ENCODE results near the gene CBX2. TPM values are rescaled to one million over a fixed set of nuclear protein-coding genes. Genes with fewer than 3 reads are reported as not detected.

Gene CBX2
- polyA plus RNA-seq, 2 of the 4 experiments (the other 2 are of a cell fraction): 7.4 to 16.4 TPM

- ChIA-PET CTCF (interaction anchor here (0.7 to 23.5 kb wide), 9 partner anchors 9 to 68 kb away, joined by 3 to 254 read pairs (median 5); partner anchors contain the start of gene CBX4), POLR2A (interaction anchor here (1.4 to 2.6 kb wide), 3 partner anchors 17 to 63 kb away, joined by 4 to 8 read pairs (median 4); partner anchors contain the start of genes CBX4 and CBX8)
- Histone ChIP-seq H3K27ac (peak overlapping the region; percentile 88 to 98; a peak in 5 of 6 replicates), H3K4me2 (peak overlapping the region; percentile 89), H3K4me1 (peaks cover 21% of the 10 kb centered on the region), H3K9me3 (no peaks in the 10 kb centered on the region), H3K4me3 (no peak overlapping the region)
- no peak for ATAC-seq
- WGBS (ENCODE audit: missing lambda C conversion rate): 65% methylated on average over 11 of the region's 11 CpGs
- no peak for FAIRE-seq
- peak in 1 of 2 experiments; percentile 28 for DNase-seq (ENCODE audit: low read depth in 1 of 2, low spot score in 1 of 2)
- TF ChIP-seq CEBPB (IDR thresholded peaks at IDR 0.05) (no peak), CBX8 (IDR thresholded peaks at IDR 0.05) (peak; percentile 81; the same call in 1 of the 2 replicates), POLR2AphosphoS2 (conservative IDR thresholded peaks at IDR 0.05; ENCODE audit: low read length) (no peak)
Measured at GRCh38 chr17:79776376-79777119, 1.4 kb upstream of the CBX2 start.

DNA sequence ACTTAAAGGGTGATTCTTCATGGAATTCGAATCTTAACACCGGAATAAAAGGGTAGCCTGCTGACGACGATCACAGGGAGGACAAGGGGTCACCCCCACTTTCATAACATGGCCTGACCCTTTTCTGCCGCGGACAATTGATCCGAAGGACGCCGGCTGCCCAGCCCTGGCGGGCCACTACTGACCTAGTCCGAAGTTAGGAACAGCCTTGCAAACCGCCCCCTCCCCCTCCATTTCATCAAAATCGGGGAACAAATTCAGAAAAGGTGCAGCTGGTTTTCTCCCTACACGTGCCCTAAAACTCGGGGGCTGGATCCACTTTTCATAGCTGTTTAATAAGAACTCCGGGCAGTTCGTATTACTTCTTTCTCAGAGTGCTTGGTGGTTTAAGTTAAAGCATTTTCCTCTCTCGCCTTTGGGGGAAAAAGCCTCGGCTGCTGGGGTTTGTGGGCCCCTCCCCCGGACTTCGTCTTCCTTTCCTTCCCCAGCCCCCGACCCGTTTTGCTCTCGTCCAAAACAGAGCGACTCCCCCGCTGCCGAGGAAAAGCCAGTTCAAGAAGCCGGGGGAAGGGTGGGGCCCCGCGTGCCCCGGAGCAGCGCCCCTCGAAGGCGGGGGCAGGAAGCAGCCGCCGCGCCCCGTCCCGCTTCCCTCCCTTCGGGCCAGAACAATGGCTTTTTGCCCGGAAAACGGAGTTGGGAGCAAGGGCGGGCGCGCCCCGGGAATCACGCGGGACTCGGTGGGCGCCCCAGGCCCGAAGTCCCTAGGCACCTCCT is 641 bp upstream of the CBX2 start:
- Histone ChIP-seq H3K9me3 (no peaks in the 10 kb centered on the region), H3K4me2 (peak overlapping the region; percentile 89), H3K4me1 (peaks cover 21% of the 10 kb centered on the region), H3K27ac (peak overlapping the region; percentile 88 to 98), H3K4me3 (peak overlapping the region; percentile 93)
- ChIA-PET CTCF (interaction anchor here (0.7 to 23.5 kb wide), 11 partner anchors 8 to 476 kb away, joined by 3 to 254 read pairs (median 4); partner anchors contain the start of gene CBX4), POLR2A (interaction anchor here (1.4 to 2.6 kb wide), 3 partner anchors 16 to 62 kb away, joined by 4 to 8 read pairs (median 4); partner anchors contain the start of genes CBX4 and CBX8)
- 27% methylated on average over 41 of the region's 51 CpGs for WGBS (ENCODE audit: missing lambda C conversion rate)
- FAIRE-seq (no peak), DNase-seq (ENCODE audit: low read depth in 1 of 2, low spot score in 1 of 2) (peak; percentile 73 to 87), ATAC-seq (peak; percentile 62 to 76)
- TF ChIP-seq ZFP36 (IDR thresholded peaks at IDR 0.05; ENCODE audit: borderline replicate concordance, partially characterized antibody) (no peak), BHLHE40 (IDR thresholded peaks at IDR 0.05; ENCODE audit: low read depth, low read length) (no peak), SMC3 (IDR thresholded peaks at IDR 0.05) (peak; percentile 23; the same call in 1 of the 3 replicates), KDM5A (IDR thresholded peaks at IDR 0.05) (no peak), MYC (IDR thresholded peaks at IDR 0.05; ENCODE audit: borderline replicate concordance, low read length) (no peak; the same call in 1 of the 2 replicates), HEYL (CRISPR knock-in tag; IDR thresholded peaks at IDR 0.05) (no peak), KDM1A (IDR thresholded peaks at IDR 0.05; ENCODE audit: low read depth) (no peak), POLR2AphosphoS2 (conservative IDR thresholded peaks at IDR 0.05; ENCODE audit: low read length) (no peak), ZNF302 (CRISPR knock-in tag; IDR thresholded peaks at IDR 0.05) (no peak), FOSL2 (IDR thresholded peaks at IDR 0.05) (no peak), FOSL2 (CRISPR knock-in tag; IDR thresholded peaks at IDR 0.05) (no peak), EHMT2 (IDR thresholded peaks at IDR 0.05; ENCODE audit: low read depth) (no peak), RAD21 (conservative IDR thresholded peaks at IDR 0.05 in 1 of 2, IDR thresholded peaks at IDR 0.05 in 1 of 2) (peak in 1 of 2 experiments; percentile 4; a peak in 1 of 5 replicates), NFE2L2 (conservative IDR thresholded peaks at IDR 0.05; ENCODE audit: low read length) (no peak), USF2 (IDR thresholded peaks at IDR 0.05) (no peak), RFX5 (IDR thresholded peaks at IDR 0.05) (no peak), ZC3H11A (IDR thresholded peaks at IDR 0.05) (no peak), CHD2 (IDR thresholded peaks at IDR 0.05; ENCODE audit: low read length, partially characterized antibody) (no peak), TP53 (CRISPR knock-in tag; IDR thresholded peaks at IDR 0.05) (no peak), HOXA7 (CRISPR knock-in tag; IDR thresholded peaks at IDR 0.05) (no peak), HDAC2 (IDR thresholded peaks at IDR 0.05) (no peak), FOSB (CRISPR knock-in tag; IDR thresholded peaks at IDR 0.05) (no peak), MAX (IDR thresholded peaks at IDR 0.05) (peak; percentile 87), JUN (IDR thresholded peaks at IDR 0.05) (peak in 1 of 2 experiments; percentile 48; a peak in 2 of 5 replicates), CBX8 (IDR thresholded peaks at IDR 0.05) (no peak), CHD4 (IDR thresholded peaks at IDR 0.05; ENCODE audit: borderline replicate concordance) (no peak), JUNB (IDR thresholded peaks at IDR 0.05) (no peak), RCOR1 (IDR thresholded peaks at IDR 0.05; ENCODE audit: low read depth, low read length) (no peak), POLR2A (IDR thresholded peaks at IDR 0.05; ENCODE audit: low read length) (peak; percentile 14; the same call in 1 of the 2 replicates)
- TF ChIP-seq, protein P1, sequence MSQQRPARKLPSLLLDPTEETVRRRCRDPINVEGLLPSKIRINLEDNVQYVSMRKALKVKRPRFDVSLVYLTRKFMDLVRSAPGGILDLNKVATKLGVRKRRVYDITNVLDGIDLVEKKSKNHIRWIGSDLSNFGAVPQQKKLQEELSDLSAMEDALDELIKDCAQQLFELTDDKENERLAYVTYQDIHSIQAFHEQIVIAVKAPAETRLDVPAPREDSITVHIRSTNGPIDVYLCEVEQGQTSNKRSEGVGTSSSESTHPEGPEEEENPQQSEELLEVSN (IDR thresholded peaks at IDR 0.05; ENCODE audit: borderline replicate concordance, low read depth): peak; percentile 84
- TF ChIP-seq, protein P2, sequence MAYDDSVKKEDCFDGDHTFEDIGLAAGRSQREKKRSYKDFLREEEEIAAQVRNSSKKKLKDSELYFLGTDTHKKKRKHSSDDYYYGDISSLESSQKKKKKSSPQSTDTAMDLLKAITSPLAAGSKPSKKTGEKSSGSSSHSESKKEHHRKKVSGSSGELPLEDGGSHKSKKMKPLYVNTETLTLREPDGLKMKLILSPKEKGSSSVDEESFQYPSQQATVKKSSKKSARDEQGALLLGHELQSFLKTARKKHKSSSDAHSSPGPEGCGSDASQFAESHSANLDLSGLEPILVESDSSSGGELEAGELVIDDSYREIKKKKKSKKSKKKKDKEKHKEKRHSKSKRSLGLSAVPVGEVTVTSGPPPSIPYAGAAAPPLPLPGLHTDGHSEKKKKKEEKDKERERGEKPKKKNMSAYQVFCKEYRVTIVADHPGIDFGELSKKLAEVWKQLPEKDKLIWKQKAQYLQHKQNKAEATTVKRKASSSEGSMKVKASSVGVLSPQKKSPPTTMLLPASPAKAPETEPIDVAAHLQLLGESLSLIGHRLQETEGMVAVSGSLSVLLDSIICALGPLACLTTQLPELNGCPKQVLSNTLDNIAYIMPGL (CRISPR knock-in tag; IDR thresholded peaks at IDR 0.05; ENCODE audit: borderline replicate concordance): no peak
- TF ChIP-seq, protein P3, sequence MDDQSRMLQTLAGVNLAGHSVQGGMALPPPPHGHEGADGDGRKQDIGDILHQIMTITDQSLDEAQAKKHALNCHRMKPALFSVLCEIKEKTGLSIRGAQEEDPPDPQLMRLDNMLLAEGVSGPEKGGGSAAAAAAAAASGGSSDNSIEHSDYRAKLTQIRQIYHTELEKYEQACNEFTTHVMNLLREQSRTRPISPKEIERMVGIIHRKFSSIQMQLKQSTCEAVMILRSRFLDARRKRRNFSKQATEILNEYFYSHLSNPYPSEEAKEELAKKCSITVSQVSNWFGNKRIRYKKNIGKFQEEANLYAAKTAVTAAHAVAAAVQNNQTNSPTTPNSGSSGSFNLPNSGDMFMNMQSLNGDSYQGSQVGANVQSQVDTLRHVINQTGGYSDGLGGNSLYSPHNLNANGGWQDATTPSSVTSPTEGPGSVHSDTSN (IDR thresholded peaks at IDR 0.05): 0 out of 2 replicates have a peak, but pooled peaks have one; percentile 9
